A673 (cell line): ENCODE results near the gene TBC1D5.

Source experiments
- EZH2 ChIP-seq: fragments of 200-600 bp; sonication (generic); IDR thresholded peaks from 2 replicates; pipeline ENCODE4 v1.6.1; 2017; ENCODE audit warnings: borderline replicate concordance, low read depth, mild to moderate bottlenecking, mixed read lengths, antibody characterized with exemption, low read length; ENCODE audit not compliant: poor library complexity, severe bottlenecking
- TF ChIP-seq, protein P1 (sequence below): fragments of 300-800, 200-600 bp; sonication (generic); conservative IDR thresholded peaks from 2 replicates; pipeline ENCODE4 v1.5.1; 2017; ENCODE audit warnings: low read depth, mild to moderate bottlenecking, antibody characterized with exemption, low read length, moderate library complexity, mixed read lengths

GRCh38 chr3:17680530-17680929 lies 61.9 kb downstream of the TBC1D5 start:
- TF ChIP-seq, protein P1, sequence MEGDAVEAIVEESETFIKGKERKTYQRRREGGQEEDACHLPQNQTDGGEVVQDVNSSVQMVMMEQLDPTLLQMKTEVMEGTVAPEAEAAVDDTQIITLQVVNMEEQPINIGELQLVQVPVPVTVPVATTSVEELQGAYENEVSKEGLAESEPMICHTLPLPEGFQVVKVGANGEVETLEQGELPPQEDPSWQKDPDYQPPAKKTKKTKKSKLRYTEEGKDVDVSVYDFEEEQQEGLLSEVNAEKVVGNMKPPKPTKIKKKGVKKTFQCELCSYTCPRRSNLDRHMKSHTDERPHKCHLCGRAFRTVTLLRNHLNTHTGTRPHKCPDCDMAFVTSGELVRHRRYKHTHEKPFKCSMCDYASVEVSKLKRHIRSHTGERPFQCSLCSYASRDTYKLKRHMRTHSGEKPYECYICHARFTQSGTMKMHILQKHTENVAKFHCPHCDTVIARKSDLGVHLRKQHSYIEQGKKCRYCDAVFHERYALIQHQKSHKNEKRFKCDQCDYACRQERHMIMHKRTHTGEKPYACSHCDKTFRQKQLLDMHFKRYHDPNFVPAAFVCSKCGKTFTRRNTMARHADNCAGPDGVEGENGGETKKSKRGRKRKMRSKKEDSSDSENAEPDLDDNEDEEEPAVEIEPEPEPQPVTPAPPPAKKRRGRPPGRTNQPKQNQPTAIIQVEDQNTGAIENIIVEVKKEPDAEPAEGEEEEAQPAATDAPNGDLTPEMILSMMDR: no peak
- no peak for TF ChIP-seq EZH2
